SK-N-MC (cell line): ENCODE results near the gene TPD52L1.

Experiments used
- DNase-seq: peaks from one replicate; pipeline ENCODE4 v3.0.0-alpha.2; 2011; ENCODE audit warnings: low read depth, low spot score
- H3K27ac ChIP-seq: fragments of 200-600 bp; sonication (generic); 2 replicates; pipeline ENCODE4 v1.5.1; 2016; ENCODE audit warnings: mixed run types
- H3K36me3 ChIP-seq: fragments of 200-600 bp; sonication (generic); 2 replicates; pipeline ENCODE4 v1.6.1; 2017; ENCODE audit warnings: antibody characterized with exemption, low read length, mixed read lengths; ENCODE audit not compliant: insufficient read depth
- H3K4me3 ChIP-seq: fragments of 200-600 bp; sonication (generic); 2 replicates; pipeline ENCODE4 v1.5.1; 2016
- H3K9ac ChIP-seq: fragments of 200-600 bp; sonication (generic); 2 replicates; pipeline ENCODE4 v1.8.0; 2017; ENCODE audit warnings: mixed run types, mixed read lengths; ENCODE audit not compliant: insufficient read length
- H3K9me3 ChIP-seq: fragments of 200-600 bp; sonication (generic); 2 replicates; pipeline ENCODE4 v1.6.1; 2017; ENCODE audit warnings: low read depth, mild to moderate bottlenecking, antibody characterized with exemption, low read length, moderate library complexity, mixed read lengths
- EZH2 ChIP-seq: fragments of 200-600 bp; sonication (generic); IDR thresholded peaks from one replicate; pipeline ENCODE4 v1.6.1; 2017; ENCODE audit warnings: antibody characterized with exemption
- FOXP2 ChIP-seq: optimal IDR thresholded peaks from 2 replicates; pipeline ENCODE3; 2011; ENCODE audit warnings: mild to moderate bottlenecking, moderate library complexity; ENCODE audit not compliant: insufficient read depth; ENCODE audit errors: extremely low read length, control extremely low read depth
- POLR2AphosphoS5 ChIP-seq: IDR thresholded peaks from 2 replicates; pipeline ENCODE4 v1.6.1; 2012; ENCODE audit warnings: mild to moderate bottlenecking, low read depth, low read length, borderline replicate concordance

TPD52L1 gene

GRCh38 chr6:125129354-125129753 lies 24.2 kb upstream of the TPD52L1 start:
- no peak overlapping the region for H3K4me3 ChIP-seq
- no peaks in the 10 kb centered on the region for H3K36me3 ChIP-seq
- H3K9me3 ChIP-seq, result no peaks in the 10 kb centered on the region
- TF ChIP-seq POLR2AphosphoS5 (no peak), FOXP2 (no peak)
- DNase-seq, result no peak
- no peak overlapping the region for H3K9ac ChIP-seq
- H3K27ac ChIP-seq, result no peak overlapping the region

DNA sequence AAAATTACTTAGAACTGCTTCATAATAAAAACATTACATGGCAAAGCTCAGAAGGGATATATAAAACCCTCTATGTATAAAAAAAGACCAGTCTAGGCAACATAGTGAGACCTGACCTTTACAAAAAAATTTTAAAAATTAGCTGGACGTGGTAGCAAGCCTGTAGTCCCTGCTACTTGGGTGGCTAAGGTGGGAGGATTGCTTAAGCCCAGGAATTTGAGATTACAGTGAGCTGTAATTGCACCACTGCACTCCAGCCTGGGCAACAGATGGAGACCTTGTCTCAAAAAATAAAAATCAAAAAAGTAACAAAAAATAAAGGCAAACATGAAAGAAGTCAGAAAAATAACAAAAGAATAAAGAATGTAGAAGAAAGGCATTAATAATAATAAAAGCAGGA lies 21.5 kb upstream of the TPD52L1 start:
- DNase-seq, result no peak
- Histone ChIP-seq H3K9ac (no peak overlapping the region), H3K4me3 (no peak overlapping the region), H3K36me3 (no peaks in the 10 kb centered on the region), H3K27ac (no peak overlapping the region), H3K9me3 (no peaks in the 10 kb centered on the region)
- TF ChIP-seq FOXP2 (no peak), POLR2AphosphoS5 (no peak), EZH2 (no peak)

- H3K4me3 ChIP-seq, result no peak overlapping the region
- DNase-seq, result no peak
- H3K9ac ChIP-seq, result no peak overlapping the region
- H3K9me3 ChIP-seq, result no peaks in the 10 kb centered on the region
- H3K27ac ChIP-seq, result no peak overlapping the region
- no peak for TF ChIP-seq FOXP2
- no peak for TF ChIP-seq EZH2
- no peak for TF ChIP-seq POLR2AphosphoS5
- no peaks in the 10 kb centered on the region for H3K36me3 ChIP-seq
Observed at GRCh38 chr6:125136378-125136777, 17.2 kb upstream of the TPD52L1 start.

- Histone ChIP-seq H3K9ac (no peak overlapping the region), H3K9me3 (no peaks in the 10 kb centered on the region), H3K4me3 (no peak overlapping the region), H3K36me3 (no peaks in the 10 kb centered on the region), H3K27ac (no peak overlapping the region)
- no peak for DNase-seq
- TF ChIP-seq FOXP2 (no peak), POLR2AphosphoS5 (no peak), EZH2 (no peak)
Observed at GRCh38 chr6:125138083-125138482, 15.5 kb upstream of the TPD52L1 start.

GRCh38 chr6:125140808-125141207 lies 12.8 kb upstream of the TPD52L1 start:
- Histone ChIP-seq H3K27ac (no peak overlapping the region), H3K4me3 (no peak overlapping the region), H3K9ac (no peak overlapping the region), H3K9me3 (no peaks in the 10 kb centered on the region), H3K36me3 (no peaks in the 10 kb centered on the region)
- TF ChIP-seq EZH2, result no peak
- no peak for TF ChIP-seq POLR2AphosphoS5
- TF ChIP-seq FOXP2, result no peak
- no peak for DNase-seq

DNA sequence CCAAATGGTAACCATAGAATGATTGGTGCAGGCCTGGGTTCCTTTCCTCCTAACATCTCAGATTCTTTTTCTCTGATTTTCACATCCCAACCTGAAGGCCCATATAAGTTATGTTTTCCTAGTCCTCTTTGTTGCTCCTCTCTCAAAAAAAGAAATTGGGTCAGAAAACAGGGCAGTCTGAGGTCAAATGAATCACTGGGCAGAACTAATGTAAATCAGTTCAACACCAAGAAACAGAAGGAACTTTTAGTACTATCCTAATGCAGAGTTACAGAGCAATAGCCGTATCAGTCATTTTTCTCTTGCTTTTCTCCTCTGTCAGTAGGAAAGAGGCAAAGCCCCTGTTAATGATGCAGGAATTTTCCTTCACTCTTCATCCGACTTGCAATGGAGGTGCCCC lies 11.0 kb upstream of the TPD52L1 start:
- no peak for DNase-seq
- TF ChIP-seq FOXP2 (no peak), POLR2AphosphoS5 (no peak), EZH2 (no peak)
- no peaks in the 10 kb centered on the region for H3K9me3 ChIP-seq
- H3K36me3 ChIP-seq, result no peaks in the 10 kb centered on the region
- H3K27ac ChIP-seq, result no peak overlapping the region
- H3K9ac ChIP-seq, result no peak overlapping the region
- H3K4me3 ChIP-seq, result no peak overlapping the region

- H3K9ac ChIP-seq, result no peak overlapping the region
- no peak overlapping the region for H3K27ac ChIP-seq
- no peak for TF ChIP-seq FOXP2
- no peak for TF ChIP-seq EZH2
- no peak for TF ChIP-seq POLR2AphosphoS5
- H3K4me3 ChIP-seq, result no peak overlapping the region
- H3K36me3 ChIP-seq, result no peaks in the 10 kb centered on the region
- no peak for DNase-seq
- no peaks in the 10 kb centered on the region for H3K9me3 ChIP-seq
Observed at GRCh38 chr6:125144822-125145221, 8.8 kb upstream of the TPD52L1 start.

- no peaks in the 10 kb centered on the region for H3K9me3 ChIP-seq
- no peak for DNase-seq
Observed at GRCh38 chr6:125149256-125150144, 4.1 kb upstream of the TPD52L1 start.

DNA sequence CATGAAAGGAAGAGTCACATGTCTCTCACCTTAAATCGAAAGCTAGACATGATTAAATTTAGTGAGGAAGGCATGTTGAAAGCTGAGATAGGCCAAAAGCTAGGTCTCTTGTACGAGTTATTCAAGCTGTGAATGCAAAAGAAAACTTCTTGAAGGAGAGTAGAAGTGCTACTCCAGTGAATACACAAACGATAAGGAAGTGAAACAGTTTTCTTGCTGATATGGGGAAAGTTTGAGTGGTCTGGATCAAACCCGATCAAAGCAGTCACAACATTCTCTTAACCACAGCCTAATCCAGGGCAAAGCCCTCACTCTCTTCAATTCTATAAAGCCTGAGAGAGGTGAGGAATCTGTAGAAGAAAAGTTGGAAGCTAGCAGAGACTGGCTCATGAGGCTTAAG lies 1.9 kb upstream of the TPD52L1 start:
- H3K4me3 ChIP-seq, result no peak overlapping the region
- DNase-seq, result no peak
- no peak overlapping the region for H3K9ac ChIP-seq
- H3K36me3 ChIP-seq, result no peaks in the 10 kb centered on the region
- no peak for TF ChIP-seq FOXP2
- no peak for TF ChIP-seq POLR2AphosphoS5
- TF ChIP-seq EZH2, result no peak
- H3K9me3 ChIP-seq, result no peaks in the 10 kb centered on the region
- no peak overlapping the region for H3K27ac ChIP-seq

More at GRCh38 chr6:125149256-125150144, 4.1 kb upstream of the TPD52L1 start:
- Histone ChIP-seq H3K4me3 (no peak overlapping the region), H3K27ac (no peak overlapping the region), H3K36me3 (no peaks in the 10 kb centered on the region), H3K9ac (no peak overlapping the region)
- no peak for TF ChIP-seq POLR2AphosphoS5
- TF ChIP-seq FOXP2, result no peak
- TF ChIP-seq EZH2, result no peak
